ENCODE data around the gene ULK4. TPM values are rescaled to one million over a fixed set of nuclear protein-coding genes. Genes with fewer than 3 reads are reported as not detected.

ULK4 gene
- total and polyA plus RNA-seq, 9 of the 15 experiments (the other 6 are each of a cell fraction or from before 2014, with no cell fraction given) = 3.0 to 5.9 (median 3.5) TPM

- TF ChIP-seq, protein P1, sequence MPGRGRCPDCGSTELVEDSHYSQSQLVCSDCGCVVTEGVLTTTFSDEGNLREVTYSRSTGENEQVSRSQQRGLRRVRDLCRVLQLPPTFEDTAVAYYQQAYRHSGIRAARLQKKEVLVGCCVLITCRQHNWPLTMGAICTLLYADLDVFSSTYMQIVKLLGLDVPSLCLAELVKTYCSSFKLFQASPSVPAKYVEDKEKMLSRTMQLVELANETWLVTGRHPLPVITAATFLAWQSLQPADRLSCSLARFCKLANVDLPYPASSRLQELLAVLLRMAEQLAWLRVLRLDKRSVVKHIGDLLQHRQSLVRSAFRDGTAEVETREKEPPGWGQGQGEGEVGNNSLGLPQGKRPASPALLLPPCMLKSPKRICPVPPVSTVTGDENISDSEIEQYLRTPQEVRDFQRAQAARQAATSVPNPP (IDR thresholded peaks at IDR 0.05; ENCODE audit: borderline replicate concordance, insufficient read depth, insufficient read length) = no peak
- TF ChIP-seq, protein P2, sequence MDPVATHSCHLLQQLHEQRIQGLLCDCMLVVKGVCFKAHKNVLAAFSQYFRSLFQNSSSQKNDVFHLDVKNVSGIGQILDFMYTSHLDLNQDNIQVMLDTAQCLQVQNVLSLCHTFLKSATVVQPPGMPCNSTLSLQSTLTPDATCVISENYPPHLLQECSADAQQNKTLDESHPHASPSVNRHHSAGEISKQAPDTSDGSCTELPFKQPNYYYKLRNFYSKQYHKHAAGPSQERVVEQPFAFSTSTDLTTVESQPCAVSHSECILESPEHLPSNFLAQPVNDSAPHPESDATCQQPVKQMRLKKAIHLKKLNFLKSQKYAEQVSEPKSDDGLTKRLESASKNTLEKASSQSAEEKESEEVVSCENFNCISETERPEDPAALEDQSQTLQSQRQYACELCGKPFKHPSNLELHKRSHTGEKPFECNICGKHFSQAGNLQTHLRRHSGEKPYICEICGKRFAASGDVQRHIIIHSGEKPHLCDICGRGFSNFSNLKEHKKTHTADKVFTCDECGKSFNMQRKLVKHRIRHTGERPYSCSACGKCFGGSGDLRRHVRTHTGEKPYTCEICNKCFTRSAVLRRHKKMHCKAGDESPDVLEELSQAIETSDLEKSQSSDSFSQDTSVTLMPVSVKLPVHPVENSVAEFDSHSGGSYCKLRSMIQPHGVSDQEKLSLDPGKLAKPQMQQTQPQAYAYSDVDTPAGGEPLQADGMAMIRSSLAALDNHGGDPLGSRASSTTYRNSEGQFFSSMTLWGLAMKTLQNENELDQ (CRISPR knock-in tag; IDR thresholded peaks at IDR 0.05; ENCODE audit: borderline replicate concordance) = no peak
- TF ChIP-seq GTF2A2 (tag; IDR thresholded peaks at IDR 0.05) = no peak
- no peak for TF ChIP-seq HIVEP1 (CRISPR knock-in tag; IDR thresholded peaks at IDR 0.05)
- TF ChIP-seq TARDBP (IDR thresholded peaks at IDR 0.05) = no peak
- TF ChIP-seq ARID3B (CRISPR knock-in tag; IDR thresholded peaks at IDR 0.05; ENCODE audit: borderline replicate concordance) = no peak
- TF ChIP-seq ARID1B (IDR thresholded peaks at IDR 0.05) = peak; percentile 64; the same call in 1 of the 2 replicates
- TF ChIP-seq ZNF740 (CRISPR knock-in tag; IDR thresholded peaks at IDR 0.05) = no peak
- no peak for TF ChIP-seq ZNF740 (tag; IDR thresholded peaks at IDR 0.05)
- TF ChIP-seq TAL1 (IDR thresholded peaks at IDR 0.05) = no peak
- no peak for TF ChIP-seq ZBTB12 (CRISPR knock-in tag; IDR thresholded peaks at IDR 0.05)
- TF ChIP-seq TAF9B (IDR thresholded peaks at IDR 0.05; ENCODE audit: partially characterized antibody) = no peak
- peak; percentile 26; the same call in 1 of the 2 replicates for TF ChIP-seq SMARCA4 (IDR thresholded peaks at IDR 0.05)
- no peak for TF ChIP-seq MTA1 (IDR thresholded peaks at IDR 0.05; ENCODE audit: borderline replicate concordance)
- peak; percentile 34; the same call in 1 of the 2 replicates for TF ChIP-seq DPF2 (IDR thresholded peaks at IDR 0.05)
- peak; percentile 47; the same call in 1 of the 2 replicates for TF ChIP-seq TEAD4 (IDR thresholded peaks at IDR 0.05; ENCODE audit: low read length)
- no peak for TF ChIP-seq TEAD4 (CRISPR knock-in tag; IDR thresholded peaks at IDR 0.05; ENCODE audit: borderline replicate concordance)
- TF ChIP-seq, protein P3, sequence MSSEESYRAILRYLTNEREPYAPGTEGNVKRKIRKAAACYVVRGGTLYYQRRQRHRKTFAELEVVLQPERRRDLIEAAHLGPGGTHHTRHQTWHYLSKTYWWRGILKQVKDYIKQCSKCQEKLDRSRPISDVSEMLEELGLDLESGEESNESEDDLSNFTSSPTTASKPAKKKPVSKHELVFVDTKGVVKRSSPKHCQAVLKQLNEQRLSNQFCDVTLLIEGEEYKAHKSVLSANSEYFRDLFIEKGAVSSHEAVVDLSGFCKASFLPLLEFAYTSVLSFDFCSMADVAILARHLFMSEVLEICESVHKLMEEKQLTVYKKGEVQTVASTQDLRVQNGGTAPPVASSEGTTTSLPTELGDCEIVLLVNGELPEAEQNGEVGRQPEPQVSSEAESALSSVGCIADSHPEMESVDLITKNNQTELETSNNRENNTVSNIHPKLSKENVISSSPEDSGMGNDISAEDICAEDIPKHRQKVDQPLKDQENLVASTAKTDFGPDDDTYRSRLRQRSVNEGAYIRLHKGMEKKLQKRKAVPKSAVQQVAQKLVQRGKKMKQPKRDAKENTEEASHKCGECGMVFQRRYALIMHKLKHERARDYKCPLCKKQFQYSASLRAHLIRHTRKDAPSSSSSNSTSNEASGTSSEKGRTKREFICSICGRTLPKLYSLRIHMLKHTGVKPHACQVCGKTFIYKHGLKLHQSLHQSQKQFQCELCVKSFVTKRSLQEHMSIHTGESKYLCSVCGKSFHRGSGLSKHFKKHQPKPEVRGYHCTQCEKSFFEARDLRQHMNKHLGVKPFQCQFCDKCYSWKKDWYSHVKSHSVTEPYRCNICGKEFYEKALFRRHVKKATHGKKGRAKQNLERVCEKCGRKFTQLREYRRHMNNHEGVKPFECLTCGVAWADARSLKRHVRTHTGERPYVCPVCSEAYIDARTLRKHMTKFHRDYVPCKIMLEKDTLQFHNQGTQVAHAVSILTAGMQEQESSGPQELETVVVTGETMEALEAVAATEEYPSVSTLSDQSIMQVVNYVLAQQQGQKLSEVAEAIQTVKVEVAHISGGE (CRISPR knock-in tag; IDR thresholded peaks at IDR 0.05) = no peak
Measured at GRCh38 chr3:41705893-41706292, 256.0 kb downstream of the ULK4 start (continued).

Data from K562 (cell line).